Measurements from ENCODE around the gene SPRR2E.
"Not testable (repeated sequence)": the region's sequence is repeated elsewhere in the genome, so short reads cannot be mapped to it uniquely, and the experiment has no call there.

Gene SPRR2E

DNA sequence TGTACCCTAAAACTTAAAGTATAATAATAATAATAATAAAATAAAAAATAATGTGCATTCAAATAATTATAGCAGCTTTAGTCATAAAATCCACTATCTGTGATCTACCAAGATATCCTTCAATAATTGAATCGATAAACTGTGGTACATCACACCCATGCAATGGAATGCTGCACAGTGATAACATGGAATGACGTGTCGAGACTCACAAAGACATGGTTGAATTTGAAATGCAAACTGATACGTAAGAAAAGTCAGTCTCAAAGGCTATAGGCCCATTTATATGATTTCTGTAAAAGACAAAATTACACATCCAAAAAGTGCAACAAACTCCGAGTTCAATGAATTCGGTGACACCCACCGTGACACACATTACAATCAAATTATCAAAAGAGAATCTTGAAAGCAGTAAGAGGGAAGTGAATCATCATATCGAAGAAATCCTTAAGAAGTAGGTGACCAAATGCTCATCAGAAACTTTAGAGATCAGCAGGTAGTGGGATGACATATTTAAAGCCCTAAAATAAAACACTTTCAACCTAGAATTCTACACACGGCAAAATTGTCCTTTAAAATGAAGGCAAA, 5.2 kb upstream of the SPRR2E start:
- TF ChIP-seq POLR2A (IDR thresholded peaks at IDR 0.05; ENCODE audit: low read depth, low read length) = no peak
- DNase-seq (ENCODE audit: insufficient read length, low spot score) (no peak), FAIRE-seq (no peak)

DNA sequence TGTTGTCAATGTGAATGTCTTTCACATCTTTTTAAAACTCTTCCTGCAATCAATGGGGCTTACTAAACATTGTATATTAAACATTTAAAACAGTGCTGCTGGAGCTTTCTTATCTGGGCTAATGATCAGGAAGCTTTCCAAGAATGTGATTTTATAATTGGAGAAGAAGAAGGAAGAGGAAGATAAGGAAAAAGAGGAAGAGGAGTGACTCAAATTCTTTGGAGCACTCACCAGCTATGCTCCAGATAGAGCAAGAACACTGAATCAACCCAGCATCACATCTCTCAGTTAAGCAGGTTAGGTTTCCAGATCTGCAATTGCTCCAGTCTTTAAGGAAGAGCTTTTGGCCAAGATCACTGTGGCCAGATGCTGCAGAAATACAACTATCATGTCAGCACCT, 1.4 kb upstream of the SPRR2E start:
- TF ChIP-seq POLR2A (IDR thresholded peaks at IDR 0.05; ENCODE audit: low read depth, low read length) = no peak
- DNase-seq (ENCODE audit: insufficient read length, low spot score) = no peak
- FAIRE-seq = no peak

DNA sequence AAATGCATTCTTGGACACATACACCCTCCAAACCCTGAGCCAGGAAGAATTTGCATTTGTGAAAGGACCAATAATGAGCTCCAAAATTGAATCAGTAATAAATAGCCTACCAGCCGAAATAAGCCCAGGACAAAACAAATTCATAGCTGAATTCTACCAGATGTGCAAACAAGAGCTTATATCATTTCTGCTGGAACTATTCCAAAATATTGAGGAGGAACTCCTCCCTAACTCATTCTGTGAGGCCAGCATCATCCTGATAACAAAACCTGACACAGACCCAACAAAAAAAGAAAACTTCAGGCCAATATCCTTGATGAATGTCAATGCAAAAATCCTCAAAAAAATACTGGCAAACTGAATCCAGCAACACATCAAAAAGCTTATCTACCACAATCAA, 6.7 kb downstream of the SPRR2E start:
- no peak for FAIRE-seq
- TF ChIP-seq POLR2A (IDR thresholded peaks at IDR 0.05; ENCODE audit: low read depth, low read length) = no peak

DNA sequence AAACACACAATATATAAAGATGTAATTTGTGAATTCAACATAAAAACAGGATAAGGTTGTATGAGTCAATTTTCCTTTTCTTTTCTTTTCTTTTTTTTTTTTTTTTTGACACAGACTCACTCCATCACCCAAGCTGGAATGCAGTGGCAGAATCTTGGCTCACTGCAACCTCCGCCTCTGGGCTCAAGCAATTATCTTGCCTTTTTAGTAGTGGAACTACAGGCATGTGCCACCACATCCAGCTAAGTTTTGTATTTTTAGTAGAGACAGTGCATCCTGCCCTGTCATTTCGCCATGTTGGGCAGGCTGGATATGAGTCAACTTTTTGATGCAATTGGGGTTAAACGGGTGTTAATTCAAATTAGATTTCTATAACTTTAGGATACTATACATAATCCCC, 12.6 kb downstream of the SPRR2E start:
- no peak for FAIRE-seq
- TF ChIP-seq POLR2A (IDR thresholded peaks at IDR 0.05; ENCODE audit: low read depth, low read length) = no peak
- DNase-seq (ENCODE audit: insufficient read length, low spot score) = no peak

More for the DNA sequence above, 6.7 kb downstream of the SPRR2E start:
- DNase-seq (ENCODE audit: insufficient read length, low spot score) = no peak

DNA sequence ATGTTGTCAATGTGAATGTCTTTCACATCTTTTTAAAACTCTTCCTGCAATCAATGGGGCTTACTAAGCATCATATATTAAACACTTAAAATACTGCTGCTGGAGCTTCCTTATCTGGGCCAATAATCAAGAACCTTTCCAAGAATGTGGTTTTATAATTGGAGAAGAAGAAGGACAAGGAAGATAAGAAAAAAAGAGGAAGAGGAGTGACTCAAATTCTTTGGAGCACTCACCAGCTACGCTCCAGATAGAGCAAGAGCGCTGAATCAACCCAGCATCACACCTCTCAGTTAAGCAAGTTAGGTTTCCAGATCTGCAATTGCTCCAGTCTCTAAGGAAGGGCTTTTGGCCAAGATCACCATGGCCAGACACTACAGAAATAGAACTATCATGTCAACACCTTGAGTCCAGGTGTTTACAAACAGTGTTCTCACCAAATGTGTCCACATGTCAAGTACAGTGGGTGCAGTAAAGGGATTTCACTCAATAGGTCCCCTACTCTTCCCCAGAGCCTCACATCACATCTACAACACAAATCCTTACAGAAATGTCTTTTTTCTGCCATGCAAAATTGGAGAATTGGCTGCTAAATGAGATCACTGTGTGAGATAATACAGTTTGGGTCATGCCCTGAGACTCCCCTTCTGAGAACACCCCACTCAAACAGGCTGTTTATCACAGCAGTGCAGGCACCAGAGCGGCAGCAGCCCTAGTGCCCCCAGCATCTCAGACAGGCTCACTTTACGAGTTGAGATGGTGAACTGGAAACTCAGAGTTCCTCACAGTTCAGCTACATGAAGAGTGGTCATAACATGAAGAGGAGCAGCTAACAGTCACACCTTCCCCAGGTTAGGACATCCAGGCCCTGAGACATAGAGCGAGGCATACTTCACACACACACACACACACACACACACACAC, 21.3 kb downstream of the SPRR2E start:
- TF ChIP-seq POLR2A (IDR thresholded peaks at IDR 0.05; ENCODE audit: low read depth, low read length) = no peak
- DNase-seq (ENCODE audit: insufficient read length, low spot score) = no peak
- no peak for FAIRE-seq

DNA sequence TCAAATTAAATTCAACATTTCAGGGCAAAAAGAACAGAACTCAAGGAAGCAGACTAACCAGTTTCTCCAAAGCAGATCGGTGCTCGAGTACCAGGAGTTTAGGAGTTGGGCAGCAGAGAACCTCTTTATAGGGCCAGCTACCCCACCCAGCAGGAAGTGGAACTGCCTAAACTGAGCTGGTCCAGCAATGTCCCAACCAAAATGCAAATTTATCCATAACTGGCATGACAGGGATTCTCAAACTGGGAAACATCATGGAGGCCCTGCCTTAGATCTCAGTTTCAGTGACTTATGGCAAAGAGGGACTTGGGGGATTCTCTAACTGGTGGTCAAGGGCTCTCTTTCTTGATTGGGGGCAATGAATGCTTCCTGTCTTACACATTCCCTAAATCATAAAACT, 22.8 kb downstream of the SPRR2E start, which contains the start of gene SPRR2B:
TSS of gene SPRR2B (minus strand) at position 101 of the 400 bp plus-strand sequence. CDS start 772 bp downstream, outside the sequence.
- DNase-seq (ENCODE audit: insufficient read length, low spot score) = no peak
- TF ChIP-seq POLR2A (IDR thresholded peaks at IDR 0.05; ENCODE audit: low read depth, low read length) = no peak
- no peak for FAIRE-seq

DNA sequence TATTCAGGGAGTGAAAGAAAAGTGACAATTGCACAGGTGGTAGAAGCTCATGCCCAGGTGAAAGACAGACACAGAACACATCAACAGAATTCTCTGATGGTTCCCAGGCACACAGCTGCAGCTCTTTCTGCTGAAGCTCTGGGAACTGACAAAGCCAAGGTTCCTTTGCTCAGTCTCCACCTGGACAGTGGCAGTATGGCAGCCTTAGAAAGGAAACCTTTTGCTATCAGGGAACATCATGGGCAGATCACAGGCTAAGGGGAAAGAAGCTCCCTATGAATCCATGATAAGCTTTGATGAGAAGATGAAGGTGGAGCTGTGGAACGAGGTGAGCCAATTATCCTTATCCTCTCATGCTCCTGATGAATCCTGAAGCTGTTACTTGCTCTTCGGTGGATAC, 24.1 kb downstream of the SPRR2E start:
- no peak for TF ChIP-seq POLR2A (IDR thresholded peaks at IDR 0.05; ENCODE audit: low read depth, low read length)
- DNase-seq (ENCODE audit: insufficient read length, low spot score) (no peak), FAIRE-seq (no peak)

DNA sequence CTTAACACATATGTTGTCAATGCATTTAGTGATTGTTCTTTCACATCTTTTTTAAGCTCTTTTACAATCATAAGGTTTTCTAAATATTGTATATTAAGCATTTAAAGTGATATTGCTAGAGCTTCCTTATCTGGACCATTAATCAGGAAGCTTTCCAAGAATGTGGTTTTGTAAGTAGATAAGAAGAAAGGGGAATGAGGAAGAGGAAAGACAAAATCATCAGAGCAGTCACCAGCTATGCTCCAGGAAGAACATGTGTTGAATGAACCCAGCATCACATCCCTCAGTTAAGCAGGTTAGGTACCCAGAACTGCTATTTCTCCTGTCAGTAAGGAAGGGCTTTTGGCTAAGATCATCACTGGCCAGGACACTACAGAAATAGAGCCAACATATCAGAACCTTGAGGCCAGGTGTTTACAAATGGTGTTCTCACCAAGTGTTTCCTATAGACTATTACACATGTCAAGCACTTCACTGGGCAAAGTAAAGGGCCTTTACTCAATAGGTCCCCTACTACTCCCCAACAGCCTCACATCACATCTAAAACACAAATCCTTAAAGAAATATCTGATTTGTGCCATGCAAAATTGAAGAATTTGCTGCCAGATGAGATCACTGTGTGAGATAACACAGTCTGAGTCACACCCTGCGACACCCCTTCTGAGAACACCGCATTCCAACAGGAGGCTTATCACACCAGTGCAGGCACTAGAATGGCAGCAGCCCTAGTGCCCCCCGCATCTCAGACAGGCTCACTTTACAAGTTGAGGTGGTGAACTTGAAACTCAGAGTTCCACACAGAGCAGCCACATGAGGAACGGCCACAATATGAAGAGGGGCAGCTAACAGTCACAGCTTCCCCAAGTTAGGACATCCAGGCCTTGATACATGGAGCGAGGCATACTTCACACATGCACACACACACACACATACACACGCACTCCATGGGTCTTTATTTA, 35.2 kb downstream of the SPRR2E start:
- FAIRE-seq (no peak), DNase-seq (ENCODE audit: insufficient read length, low spot score) (no peak)
- no peak for TF ChIP-seq POLR2A (IDR thresholded peaks at IDR 0.05; ENCODE audit: low read depth, low read length)

DNA sequence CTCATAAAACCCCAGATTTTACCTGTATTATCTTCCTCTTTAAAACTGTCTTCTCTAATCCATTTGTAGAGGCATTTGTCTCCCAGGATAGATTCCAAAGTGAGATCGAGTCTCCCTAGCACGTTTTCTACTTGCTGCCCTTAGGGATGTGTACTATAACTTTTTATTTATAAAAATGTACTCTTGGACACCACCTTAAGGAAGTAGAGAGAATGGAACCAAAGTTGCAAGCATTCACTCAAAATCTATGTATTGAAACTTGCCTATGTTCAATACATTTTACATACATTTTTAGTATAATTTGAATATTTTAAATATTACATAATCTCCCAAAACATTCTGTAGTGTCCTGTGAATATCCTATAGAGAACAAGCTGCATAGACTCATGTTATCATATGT, 36.2 kb downstream of the SPRR2E start:
- TF ChIP-seq POLR2A (IDR thresholded peaks at IDR 0.05; ENCODE audit: low read depth, low read length) = no peak
- FAIRE-seq (no peak), DNase-seq (ENCODE audit: insufficient read length, low spot score) (no peak)

DNA sequence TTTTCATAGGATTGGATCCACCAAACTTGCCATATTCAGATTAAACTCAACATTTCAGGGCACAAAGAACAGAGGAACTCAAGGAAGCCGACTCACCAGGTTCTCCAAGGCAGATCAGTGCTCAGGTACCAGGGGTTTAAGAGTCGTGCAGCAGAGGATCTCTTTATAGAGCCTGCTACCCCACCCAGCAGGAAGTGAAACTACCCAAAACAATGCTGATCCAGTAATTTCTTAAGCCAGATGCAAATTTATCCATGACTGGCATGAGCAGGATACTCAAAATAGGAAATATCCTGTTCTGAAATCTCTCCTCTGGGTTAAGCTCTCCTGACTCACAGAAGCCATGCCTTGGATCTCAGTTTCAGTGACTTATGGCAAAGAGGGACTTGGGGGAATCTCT, 37.0 kb downstream of the SPRR2E start, which contains the start of gene SPRR2A:
TSS of gene SPRR2A (minus strand) at position 138 of the 400 bp plus-strand sequence. CDS start 777 bp downstream, outside the sequence.
- TF ChIP-seq POLR2A (IDR thresholded peaks at IDR 0.05; ENCODE audit: low read depth, low read length) = no peak
- FAIRE-seq (no peak), DNase-seq (ENCODE audit: insufficient read length, low spot score) (no peak)

DNA sequence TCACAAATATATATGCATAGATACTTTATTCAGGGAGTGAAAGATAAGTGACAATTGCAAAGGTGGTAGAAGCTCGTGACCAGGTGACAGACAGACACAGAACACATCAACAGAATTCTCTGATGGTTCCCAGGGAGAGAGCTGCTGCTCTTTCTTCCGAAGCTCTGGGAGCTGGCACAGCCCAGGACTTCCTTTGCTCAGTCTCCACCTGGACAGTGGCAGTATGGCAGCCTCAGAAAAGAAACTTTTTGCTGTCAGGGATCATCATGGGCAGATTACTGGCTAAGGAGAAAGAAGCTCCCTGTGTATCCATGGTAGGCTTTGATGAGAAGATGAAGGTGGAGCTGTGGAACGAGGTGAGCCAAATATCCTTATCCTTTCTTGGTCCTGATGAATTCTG, 38.2 kb downstream of the SPRR2E start:
- FAIRE-seq; DNase-seq (ENCODE audit: insufficient read length, low spot score): not testable (repeated sequence)

DNA sequence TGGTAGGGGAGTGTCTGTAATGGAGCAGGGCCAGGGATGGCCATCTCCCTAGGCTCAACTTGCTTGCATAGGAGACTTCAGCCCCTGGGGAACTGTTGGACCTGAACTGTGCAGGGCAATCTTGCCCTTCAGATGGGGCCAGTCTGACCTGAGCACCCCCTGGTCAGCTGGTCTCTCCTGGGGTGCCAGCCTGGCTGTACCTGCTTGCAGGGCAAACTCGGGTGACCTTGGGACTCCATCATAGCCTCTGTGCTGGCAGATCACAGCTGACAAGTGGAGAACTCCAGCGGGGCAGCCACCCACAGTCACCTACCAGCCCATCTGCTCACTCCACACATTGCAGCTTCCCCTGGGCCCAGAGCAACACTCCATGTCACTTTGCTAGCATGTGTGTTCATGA, 45.1 kb downstream of the SPRR2E start:
- no peak for FAIRE-seq
- no peak for DNase-seq (ENCODE audit: insufficient read length, low spot score)
- TF ChIP-seq POLR2A (IDR thresholded peaks at IDR 0.05; ENCODE audit: low read depth, low read length) = no peak
